IPS DF 4.7 (cell line): ENCODE measurements around the gene FICD.
"Not testable (repeated sequence)": the region's sequence is repeated elsewhere in the genome, so short reads cannot be mapped to it uniquely, and the experiment has no call there.

Experiments used
- DNase-seq: peaks from one replicate; pipeline ENCODE4 v3.0.0-alpha.2; 2013; ENCODE audit warnings: low spot score; ENCODE audit errors: extremely low read depth

FICD gene

GRCh38 chr12:108514973-108515814 lies at the start of gene FICD:
Gene FICD, plus strand, starts transcription at chr12:108515277. Its CDS starts 1,696 bp downstream, at chr12:108516973.
- DNase-seq, result peak; percentile 99

DNA sequence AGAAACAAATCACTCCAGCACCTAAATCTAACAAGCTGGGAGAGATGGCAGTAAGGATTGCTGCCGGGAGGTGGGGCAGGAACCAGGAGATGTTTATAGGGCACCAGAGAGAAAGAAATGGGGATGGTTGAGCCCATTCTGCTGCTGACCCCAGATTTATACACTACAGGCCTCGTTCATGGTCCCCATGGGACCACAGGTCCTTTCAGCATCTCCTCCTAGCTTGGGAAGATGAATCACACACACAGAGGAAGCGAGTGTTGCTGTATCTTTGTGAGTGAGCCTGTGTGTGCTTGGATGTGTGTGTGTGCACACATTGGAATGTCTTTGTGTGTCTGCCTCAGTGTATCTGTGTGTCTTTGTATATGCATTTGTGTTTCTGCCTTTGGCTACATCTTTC lies 49.7 kb upstream of the FICD start:
- no peak for DNase-seq

GRCh38 chr12:108468196-108468968 lies 46.7 kb upstream of the FICD start:
- DNase-seq, result peak; percentile 49

DNA sequence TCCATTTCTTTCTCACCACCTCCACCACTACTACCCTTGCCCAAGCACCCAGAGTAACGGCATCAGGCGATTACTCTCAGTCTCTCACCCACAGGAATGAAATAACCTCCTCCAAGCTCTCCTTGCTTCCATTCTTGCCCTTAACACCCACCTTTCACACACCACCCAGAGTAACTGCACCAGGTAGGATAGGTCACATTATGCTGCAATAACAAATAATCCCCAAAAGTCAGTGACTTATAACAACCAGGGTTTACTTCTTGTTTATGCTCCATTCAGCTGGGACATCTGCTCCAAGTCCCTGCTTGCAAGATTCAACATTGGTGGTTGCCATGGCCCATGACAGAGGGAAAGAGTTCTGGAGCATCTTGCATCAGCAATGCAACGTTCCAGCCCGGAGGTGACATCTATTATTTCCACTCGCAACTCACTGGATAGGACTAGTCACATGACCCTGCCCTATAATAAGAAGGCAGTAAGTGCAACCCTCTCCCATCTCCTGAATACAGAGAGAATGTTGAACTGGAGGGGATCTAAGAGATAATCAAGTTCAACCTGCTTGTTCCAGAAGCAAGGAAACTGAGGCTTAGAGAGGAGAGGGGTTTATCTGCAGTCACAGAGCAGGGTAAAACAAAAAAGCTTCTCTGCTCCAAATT lies 41.5 kb upstream of the FICD start:
- no peak for DNase-seq

DNA sequence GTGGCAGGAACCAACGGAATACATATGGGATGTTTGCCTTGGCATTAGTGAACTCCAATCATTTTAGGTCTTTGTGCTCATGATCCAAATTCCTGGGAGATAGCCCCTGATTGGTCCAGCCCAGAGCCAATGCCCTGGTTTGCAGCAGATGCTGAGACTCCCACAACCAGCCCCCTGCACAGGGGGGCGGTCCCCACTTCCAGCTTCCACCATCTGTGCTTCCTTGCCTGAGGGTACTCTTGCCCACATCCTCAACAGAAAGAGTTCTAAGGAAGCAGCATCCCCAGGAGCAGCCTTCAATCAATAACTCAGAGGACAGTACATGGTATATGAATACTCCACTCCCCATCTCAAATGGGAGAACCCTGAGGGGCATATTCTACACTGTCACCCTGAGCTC lies 39.7 kb upstream of the FICD start:
- DNase-seq, result no peak

DNA sequence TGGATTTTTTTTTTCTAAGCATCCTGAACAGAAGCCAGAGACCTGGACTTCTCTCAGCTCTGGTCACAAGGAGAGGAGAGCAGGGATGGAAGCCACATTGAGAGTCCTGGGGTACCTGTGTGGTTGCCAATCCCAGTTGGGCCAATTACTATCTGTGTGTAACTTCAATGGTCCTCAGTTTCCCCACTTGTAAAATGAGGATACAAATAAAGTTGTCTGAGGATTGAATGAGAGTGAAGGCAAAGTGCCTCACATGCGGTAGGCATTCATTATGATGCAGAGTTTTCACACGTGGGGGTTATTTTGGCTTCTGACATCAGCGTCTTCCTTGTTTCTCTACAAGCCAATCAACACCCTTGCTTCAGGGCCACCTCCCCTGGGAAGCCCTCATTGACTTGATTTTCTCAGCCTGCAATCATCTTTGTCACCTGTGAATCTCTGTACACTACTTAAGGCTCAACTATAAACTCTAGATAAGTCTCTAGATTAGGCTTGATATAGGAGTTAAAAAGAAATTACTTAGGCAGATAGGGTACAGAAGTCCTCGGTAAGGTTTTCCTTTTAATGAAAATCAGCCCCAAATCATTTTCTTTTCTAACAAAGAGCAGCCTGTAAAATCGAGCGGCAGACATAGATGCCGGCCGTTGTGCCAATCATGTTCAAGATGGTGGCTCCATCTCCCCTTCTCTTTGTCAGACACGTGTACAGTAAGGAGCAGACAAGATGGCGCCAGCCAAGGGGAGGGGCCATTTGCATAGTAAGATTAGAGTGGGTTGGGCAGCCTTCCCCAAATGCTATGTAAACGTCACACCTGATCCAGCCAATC lies 37.8 kb upstream of the FICD start:
- DNase-seq, result no peak

DNA sequence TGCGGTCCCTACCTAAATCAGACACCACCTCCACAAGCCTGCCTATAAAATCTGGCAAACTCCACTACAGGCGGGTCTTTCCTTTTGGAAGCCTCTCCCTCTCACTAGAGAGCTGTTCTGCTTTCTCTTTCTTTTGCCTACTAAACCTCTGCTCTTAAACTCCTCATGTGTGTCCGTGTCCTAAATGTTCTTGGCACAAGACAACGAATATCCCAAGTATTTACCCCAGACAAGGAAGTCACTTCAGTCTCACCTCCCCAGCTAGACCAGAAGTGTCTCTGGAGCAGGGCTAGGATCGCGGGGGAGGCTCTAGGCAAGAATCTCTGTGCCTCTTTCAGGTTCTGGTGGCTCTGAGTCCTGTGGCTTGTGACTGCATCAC lies 37.2 kb upstream of the FICD start:
- no peak for DNase-seq

DNA sequence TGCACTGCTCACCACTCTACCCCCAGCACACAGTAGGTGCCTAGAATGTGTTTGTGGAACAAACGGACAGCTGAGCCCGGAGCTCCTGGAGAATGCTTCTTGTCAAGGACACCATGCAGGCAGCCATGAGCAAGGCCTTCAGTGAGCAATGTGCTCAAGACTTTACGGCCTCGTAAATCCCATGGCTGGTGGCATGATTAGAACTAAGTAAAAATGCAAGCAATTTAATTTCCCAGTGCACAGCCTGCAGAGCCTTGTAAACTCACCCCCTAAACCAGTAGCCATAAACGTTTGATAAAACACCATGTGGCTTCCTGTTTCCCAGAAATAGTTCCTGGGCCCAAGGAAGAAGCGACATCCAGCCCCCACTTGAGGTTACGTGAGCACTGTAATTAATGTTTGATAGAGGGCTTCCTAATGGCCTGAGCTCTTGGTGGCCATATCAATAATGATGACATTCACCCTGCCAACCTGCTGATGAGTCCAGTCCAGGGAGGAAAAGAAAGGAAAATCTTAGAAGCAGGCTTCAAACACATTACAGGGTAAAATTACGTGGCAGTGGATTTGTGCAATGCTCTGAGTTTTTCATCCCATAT lies 36.4 kb upstream of the FICD start:
- DNase-seq, result no peak

DNA sequence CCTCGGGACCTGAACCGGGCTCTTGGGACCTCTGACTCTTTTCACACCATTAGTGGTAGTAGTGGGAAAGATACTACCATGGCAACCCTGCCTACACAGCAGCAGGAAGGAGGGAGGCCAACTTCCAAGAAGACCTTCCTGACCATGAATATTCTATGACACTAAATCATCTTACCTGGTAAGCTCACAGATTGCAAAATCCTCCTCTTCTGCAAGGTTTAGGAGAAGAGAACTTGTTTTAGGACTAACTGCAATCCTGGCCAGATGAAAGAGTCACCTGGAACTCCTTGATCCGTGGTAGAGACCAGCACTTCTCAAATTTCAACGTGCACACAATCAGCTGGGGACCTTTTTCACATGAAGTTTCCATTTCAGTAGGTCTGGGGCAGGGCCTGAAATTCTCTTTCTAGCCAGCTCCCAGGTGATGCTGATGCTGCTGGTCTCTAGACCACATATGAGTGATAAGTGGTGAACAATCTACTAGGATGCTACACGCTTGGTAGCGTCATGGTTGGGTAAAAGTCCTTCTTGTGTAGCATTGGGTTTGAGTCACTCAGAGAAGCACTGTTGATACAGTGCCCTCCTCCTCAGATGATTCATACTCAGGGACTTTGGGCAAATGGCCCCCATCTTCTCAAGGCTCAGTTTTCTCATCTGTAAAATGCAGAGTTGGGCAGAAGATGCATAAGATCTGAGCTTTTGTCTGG lies 35.6 kb upstream of the FICD start:
- DNase-seq, result no peak

GRCh38 chr12:108482717-108483212 lies 32.3 kb upstream of the FICD start:
- no peak for DNase-seq

DNA sequence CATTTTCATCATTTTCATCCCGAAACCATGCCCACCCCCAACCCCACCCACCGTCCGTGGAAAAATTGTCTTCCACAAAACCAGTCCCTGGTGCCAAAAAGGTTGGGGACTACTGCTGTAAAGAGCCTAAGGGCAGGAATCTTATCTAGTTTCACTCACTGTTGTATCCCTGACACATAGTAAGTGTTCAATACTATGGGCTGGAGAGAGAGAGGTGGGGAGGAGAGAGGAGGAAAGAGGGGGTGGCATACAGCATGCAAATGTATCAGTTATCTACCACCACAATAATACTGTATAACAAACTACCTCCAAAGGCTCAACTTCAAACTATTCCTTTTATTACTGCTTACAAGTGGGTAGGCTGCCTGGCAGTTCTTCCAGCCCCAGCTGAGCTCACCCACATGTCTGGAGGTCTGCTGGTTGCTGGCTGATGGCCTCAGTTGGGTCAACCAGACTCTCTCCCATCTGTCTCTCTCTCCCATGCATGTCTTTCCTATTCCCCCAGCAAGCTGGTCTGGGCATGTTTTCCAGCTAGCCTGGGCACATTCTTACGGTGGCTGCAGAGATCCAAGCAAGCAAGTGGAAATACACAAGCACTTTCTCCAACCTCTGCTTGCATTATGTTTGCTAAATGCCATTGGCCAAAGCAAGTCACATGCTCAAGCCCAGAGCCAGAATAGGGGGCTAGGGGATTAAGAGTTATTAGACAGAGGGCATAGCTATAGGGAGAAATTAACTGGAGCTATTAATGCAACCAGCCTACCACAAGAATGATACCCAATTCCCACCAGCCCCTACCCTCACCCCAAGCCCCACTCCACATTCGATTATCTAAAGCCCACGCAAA lies 31.6 kb upstream of the FICD start:
- no peak for DNase-seq

- no peak for DNase-seq
Observed at GRCh38 chr12:108484431-108484830, 30.6 kb upstream of the FICD start.

DNA sequence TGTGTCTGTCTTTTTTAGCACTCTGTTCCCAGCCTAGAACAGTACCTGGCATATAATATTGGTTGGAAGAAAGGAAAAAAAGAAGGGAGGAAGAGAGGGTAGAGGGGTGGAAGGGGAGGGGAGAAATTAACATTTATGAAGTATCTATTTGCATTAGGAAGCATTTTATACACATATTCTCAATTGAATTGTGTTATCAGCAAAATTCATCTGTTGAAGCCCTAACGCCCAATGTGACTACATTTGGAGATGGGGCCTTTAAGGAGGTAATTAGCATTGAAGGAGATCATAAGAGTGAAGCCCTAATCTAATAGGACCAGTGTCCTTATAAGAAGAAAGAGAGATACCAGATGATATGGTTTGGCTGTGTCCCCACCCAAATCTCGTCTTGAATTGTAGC lies 30.2 kb upstream of the FICD start:
- no peak for DNase-seq

GRCh38 chr12:108485371-108485770 lies 29.7 kb upstream of the FICD start:
- DNase-seq, result not testable (repeated sequence)

DNA sequence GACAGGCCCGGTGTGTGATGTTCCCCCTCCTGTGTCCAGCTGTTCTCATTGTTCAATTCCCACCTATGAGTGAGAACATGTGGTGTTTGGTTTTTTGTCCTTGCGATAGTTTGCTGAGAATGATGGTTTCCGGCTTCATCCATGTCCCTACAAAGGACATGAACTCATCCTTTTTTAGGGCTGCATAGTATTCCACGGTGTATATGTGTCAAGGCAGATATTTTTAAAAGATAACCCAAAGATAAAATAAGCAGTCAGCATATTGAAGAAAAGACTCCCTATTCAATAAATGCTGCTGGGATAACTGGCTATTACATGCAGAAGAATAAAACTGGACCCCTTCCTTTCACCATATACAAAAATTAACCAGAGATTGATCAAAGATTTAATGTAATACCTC lies 28.0 kb upstream of the FICD start:
- not testable (repeated sequence) for DNase-seq

- DNase-seq, result no peak
Observed at GRCh38 chr12:108491256-108491655, 23.8 kb upstream of the FICD start.

GRCh38 chr12:108495054-108495453 lies 20.0 kb upstream of the FICD start:
- peak; percentile 60 for DNase-seq

DNA sequence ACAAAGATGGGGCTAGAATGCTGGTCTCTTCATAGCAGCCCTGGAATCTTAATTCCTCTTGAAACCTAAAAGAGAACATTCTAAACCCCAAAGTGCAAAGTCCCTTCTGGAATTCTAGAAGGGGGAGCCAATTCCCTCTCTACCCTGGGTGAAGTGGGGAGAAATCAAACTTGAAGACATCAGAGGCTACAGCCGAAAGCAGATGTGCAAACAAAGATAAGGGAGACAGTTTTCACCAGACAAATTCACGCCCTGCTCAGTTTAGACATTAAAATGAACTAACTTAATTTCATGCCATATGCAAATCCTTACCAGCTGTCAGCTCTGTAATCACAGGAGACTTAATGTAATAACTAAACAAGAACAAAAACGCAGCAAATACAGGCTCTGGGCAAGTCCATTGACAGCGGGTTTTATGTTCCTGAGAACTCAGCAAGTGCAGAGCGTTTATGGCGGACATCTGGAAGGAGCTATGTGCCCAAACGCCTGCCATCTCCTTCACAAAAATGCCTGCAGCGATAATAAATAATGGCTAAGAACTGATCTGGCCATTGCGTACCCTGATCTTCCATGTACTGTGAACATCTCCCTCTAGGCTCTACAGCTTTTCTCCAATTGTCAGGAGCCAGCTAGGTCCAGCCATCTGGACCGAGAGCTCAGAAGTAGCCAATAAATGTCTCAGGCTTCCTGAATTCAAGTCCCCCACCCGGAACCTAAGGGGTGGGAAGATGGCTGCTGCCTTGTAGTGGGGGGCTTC lies 19.1 kb upstream of the FICD start:
- no peak for DNase-seq
